PC-9 (cell line): ENCODE data around the gene ZNF714. TPM values are rescaled to one million over a fixed set of nuclear protein-coding genes. Genes with fewer than 3 reads are reported as not detected.

Source experiments
- Bru-seq: library from RNA; stranded (reverse); fragments of 400-500 nt; gene quantifications from one replicate; lab custom pipeline; 2021; lab: Mats Ljungman, UMichigan
- BruChase-seq, 2 experiments: library from RNA; stranded (reverse); fragments of 400-500 nt; gene quantifications; one replicate each; lab custom pipeline; 2021; lab: Mats Ljungman, UMichigan
- BruUV-seq: library from RNA; stranded (reverse); fragments of 400-500 nt; replicated peaks from 2 replicates; lab custom pipeline; 2021; lab: Mats Ljungman, UMichigan
- CTCF ChIA-PET: fragments of 300-600 bp; sonication (Branson Sonifier 250); formaldehyde crosslinking; loops from one replicate; lab custom pipeline; 2022; ENCODE audit warnings: antibody characterized with exemption; lab: Charles Lee
- POLR2A ChIA-PET: fragments of 300-600 bp; sonication (Branson Sonifier 250); formaldehyde crosslinking; loops from one replicate; lab custom pipeline; 2022; ENCODE audit warnings: antibody characterized with exemption; ENCODE audit not compliant: unreplicated experiment; lab: Charles Lee
- DNase-seq, 2 experiments: peaks; one replicate each; pipeline versions ENCODE4 v3.0.0 to v3.0.0-alpha.2; 2015 to 2022; ENCODE audit warnings: mixed read lengths in 1 of 2
- H2AFZ ChIP-seq: fragments of 200-600 bp; sonication (generic); 2 replicates; pipeline ENCODE4 v1.8.1; 2017; ENCODE audit warnings: antibody characterized with exemption
- H3F3A ChIP-seq: fragments of 200-600 bp; sonication (generic); 2 replicates; pipeline ENCODE4 v1.8.1; 2017; ENCODE audit warnings: antibody characterized with exemption, mild to moderate bottlenecking, low read depth; ENCODE audit not compliant: insufficient read depth
- H3K27ac ChIP-seq: fragments of 200-600 bp; sonication (generic); 2 replicates; pipeline ENCODE4 v1.6.1; 2016; ENCODE audit warnings: mixed run types
- H3K27me3 ChIP-seq: fragments of 200-600 bp; sonication (generic); 2 replicates; pipeline ENCODE4 v1.6.1; 2016; ENCODE audit warnings: low read depth, mixed run types; ENCODE audit not compliant: insufficient read depth
- H3K36me3 ChIP-seq: fragments of 200-600 bp; sonication (generic); 2 replicates; pipeline ENCODE4 v1.6.1; 2016; ENCODE audit warnings: low read depth, mixed run types
- H3K4me1 ChIP-seq: fragments of 200-600 bp; sonication (generic); replicated peaks from 2 replicates; pipeline ENCODE4 v1.6.1; 2016; ENCODE audit warnings: mixed run types; ENCODE audit not compliant: insufficient read depth
- H3K4me2 ChIP-seq: fragments of 200-600 bp; sonication (generic); 2 replicates; pipeline ENCODE4 v1.6.1; 2017; ENCODE audit warnings: mixed run types
- H3K4me3 ChIP-seq: fragments of 200-600 bp; sonication (generic); 2 replicates; pipeline ENCODE4 v1.6.1; 2016; ENCODE audit warnings: mixed run types
- H3K79me2 ChIP-seq: fragments of 200-600 bp; sonication (generic); 2 replicates; pipeline ENCODE4 v1.6.1; 2017; ENCODE audit warnings: low read depth, mixed run types
- H3K9me2 ChIP-seq: fragments of 200-600 bp; sonication (generic); 2 replicates; pipeline ENCODE4 v1.8.1; 2017; ENCODE audit warnings: mild to moderate bottlenecking; ENCODE audit not compliant: insufficient read depth
- H3K9me3 ChIP-seq: fragments of 200-600 bp; sonication (generic); 2 replicates; pipeline ENCODE4 v1.8.1; 2016; ENCODE audit warnings: low read depth; ENCODE audit not compliant: insufficient read depth
- H4K20me1 ChIP-seq: fragments of 200-600 bp; sonication (generic); 2 replicates; pipeline ENCODE4 v1.8.1; 2017; ENCODE audit not compliant: insufficient read depth
- CTCF ChIP-seq: fragments of 200-600 bp; sonication (generic); conservative IDR thresholded peaks from 2 replicates; pipeline ENCODE4 v1.6.1; 2017; ENCODE audit warnings: mixed run types, antibody characterized with exemption, mild to moderate bottlenecking, moderate library complexity
- EZH2 ChIP-seq: fragments of 200-600 bp; sonication (generic); IDR thresholded peaks from 2 replicates; pipeline ENCODE4 v1.8.0; 2017; ENCODE audit warnings: antibody characterized with exemption, low read depth
- intact Hi-C: fragments of 100-400 bp; cut with micrococcal nuclease; formaldehyde crosslinking; loops from one replicate; pipeline ENCODE4 v1.10.0; 2022; ENCODE audit not compliant: unreplicated experiment
- long read RNA-seq: library from polyadenylated mRNA; stranded (forward); transcript quantifications from one replicate; pipeline ENCODE4 v2.0.0, GENCODE V29; 2022
- total RNA-seq: library from RNA; stranded (reverse); gene quantifications from 2 replicates; pipeline ENCODE4 v1.2.3, GENCODE V29; 2021

ZNF714 gene
- total RNA-seq (7.5 and 8.0 TPM in 2 replicates), Bru-seq, nascent RNA (percentile 68 among the genes with signal in this experiment), BruChase-seq, experiment 1, labeled RNA remaining after a 2-hour chase (percentile 69 among the genes with signal in this experiment), BruChase-seq, experiment 2, labeled RNA remaining after a 6-hour chase (percentile 64 among the genes with signal in this experiment)
- long read RNA-seq, partial matches to known transcripts = 0 of 5 reads
- long read RNA-seq, other reads (novel, unspliced or antisense) = 5 of 5 reads

- intact Hi-C loops = no loop called here
- no TSS peak for BruUV-seq
- CTCF ChIA-PET = interaction anchor here (0.6 kb wide), 1 partner anchor 422 kb away, joined by 3 read pairs; no protein-coding TSS in a partner anchor
These were observed at the start of gene ZNF714 for GRCh38 chr19:21082011-21082975. Gene ZNF714 (plus strand): TSS chr19:21082203. CDS start chr19:21098269, 16,066 bp downstream.

GRCh38 chr19:21045028-21045427 is 37.0 kb upstream of the ZNF714 start:
- DNase-seq = no peak
- POLR2A ChIA-PET = no interaction called here
- Histone ChIP-seq H3K4me2 (no peak overlapping the region), H3K36me3 (peaks cover 8% of the 10 kb centered on the region; the same call in 1 of the 2 replicates), H3K27me3 (no peaks in the 10 kb centered on the region), H3K4me3 (no peak overlapping the region), H3F3A (no peaks in the 10 kb centered on the region), H3K27ac (no peak overlapping the region), H3K79me2 (no peaks in the 10 kb centered on the region), H3K4me1 (no peaks in the 10 kb centered on the region), H3K9me3 (peaks cover 9% of the 10 kb centered on the region; the same call in 1 of the 2 replicates), H2AFZ (no peak overlapping the region), H3K9me2 (no peaks in the 10 kb centered on the region), H4K20me1 (no peaks in the 10 kb centered on the region)
- CTCF ChIA-PET = no interaction called here
- intact Hi-C loops = no loop called here
- TF ChIP-seq EZH2 (no peak), CTCF (no peak)
- no TSS peak for BruUV-seq

More at GRCh38 chr19:21082011-21082975, at the start of gene ZNF714:
- Histone ChIP-seq H3F3A (no peaks in the 10 kb centered on the region), H3K4me3 (peak within 1 kb of the TSS; percentile 62), H4K20me1 (no peaks in the 10 kb centered on the region), H3K9me3 (no peaks in the 10 kb centered on the region; the same call in 1 of the 2 replicates), H3K4me1 (no peaks in the 10 kb centered on the region; the same call in 1 of the 2 replicates), H3K9me2 (no peaks in the 10 kb centered on the region), H2AFZ (peak within 1 kb of the TSS; percentile 81), H3K27ac (no peak within 1 kb of the TSS; the same call in 1 of the 2 replicates), H3K36me3 (no peaks in the 10 kb centered on the region), H3K79me2 (peaks cover 6% of the 10 kb centered on the region; the same call in 1 of the 2 replicates), H3K27me3 (no peaks in the 10 kb centered on the region), H3K4me2 (peak within 1 kb of the TSS; percentile 76)
- POLR2A ChIA-PET = interaction anchor here (0.5 to 0.7 kb wide), 3 partner anchors 48 to 247 kb away, joined by 3 to 5 read pairs (median 3); partner anchors contain the start of gene ZNF708
- TF ChIP-seq EZH2 = no peak
- TF ChIP-seq CTCF = no peak
- peak; percentile 80 to 86 for DNase-seq

GRCh38 chr19:21046489-21046888 is 35.5 kb upstream of the ZNF714 start:
- no TSS peak for BruUV-seq
- ChIA-PET CTCF (no interaction called here), POLR2A (no interaction called here)
- intact Hi-C loops = no loop called here
- DNase-seq = no peak
- Histone ChIP-seq H3K4me2 (no peak overlapping the region), H2AFZ (no peak overlapping the region), H3K9me3 (peaks cover 15% of the 10 kb centered on the region), H3K36me3 (peaks cover 8% of the 10 kb centered on the region; the same call in 1 of the 2 replicates), H3K4me3 (no peak overlapping the region), H3K4me1 (no peaks in the 10 kb centered on the region), H3K27ac (no peak overlapping the region), H4K20me1 (no peaks in the 10 kb centered on the region), H3K27me3 (no peaks in the 10 kb centered on the region), H3K9me2 (no peaks in the 10 kb centered on the region), H3F3A (no peaks in the 10 kb centered on the region), H3K79me2 (no peaks in the 10 kb centered on the region)
- TF ChIP-seq CTCF = no peak
- no peak for TF ChIP-seq EZH2
